ENCODE measurements around the gene OR51E1.

OR51E1 gene

DNA sequence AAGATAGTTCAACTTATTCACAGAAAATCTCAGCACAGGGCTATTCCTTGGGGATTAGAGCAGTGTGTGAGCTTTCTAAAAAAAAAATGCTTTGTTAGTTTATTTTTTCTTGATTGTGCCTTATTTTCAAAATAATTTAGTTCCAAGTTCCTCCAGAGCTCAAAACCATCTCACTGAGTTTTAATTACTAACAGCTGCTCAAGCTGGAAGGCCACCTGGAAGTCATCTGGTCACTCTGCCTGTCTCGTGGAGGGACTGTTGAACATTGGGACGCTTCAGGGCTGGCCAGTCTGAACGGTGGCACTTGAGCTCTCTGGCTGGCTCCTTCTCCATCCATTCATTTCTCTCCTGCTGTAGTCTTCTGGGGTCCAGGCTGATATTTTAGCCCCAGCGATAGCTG is 4.0 kb downstream of the OR51E1 start:
- DNase-seq (ENCODE audit: low read depth in 2 of 2, low spot score in 1 of 2) = no peak

DNA sequence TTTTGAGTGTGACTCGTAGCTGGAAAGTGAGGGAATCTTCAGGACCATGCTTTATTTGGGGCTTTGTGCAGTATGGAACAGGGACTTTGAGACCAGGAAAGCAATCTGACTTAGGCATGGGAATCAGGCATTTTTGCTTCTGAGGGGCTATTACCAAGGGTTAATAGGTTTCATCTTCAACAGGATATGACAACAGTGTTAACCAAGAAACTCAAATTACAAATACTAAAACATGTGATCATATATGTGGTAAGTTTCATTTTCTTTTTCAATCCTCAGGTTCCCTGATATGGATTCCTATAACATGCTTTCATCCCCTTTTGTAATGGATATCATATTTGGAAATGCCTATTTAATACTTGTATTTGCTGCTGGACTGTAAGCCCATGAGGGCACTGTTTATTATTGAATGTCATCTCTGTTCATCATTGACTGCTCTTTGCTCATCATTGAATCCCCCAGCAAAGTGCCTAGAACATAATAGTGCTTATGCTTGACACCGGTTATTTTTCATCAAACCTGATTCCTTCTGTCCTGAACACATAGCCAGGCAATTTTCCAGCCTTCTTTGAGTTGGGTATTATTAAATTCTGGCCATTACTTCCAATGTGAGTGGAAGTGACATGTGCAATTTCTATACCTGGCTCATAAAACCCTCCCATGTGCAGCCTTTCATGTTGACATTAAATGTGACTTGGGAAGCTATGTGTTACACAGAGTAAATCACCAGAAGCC is 11.0 kb downstream of the OR51E1 start:
- no peak for DNase-seq (ENCODE audit: low read depth in 2 of 2, low spot score in 1 of 2)

DNA sequence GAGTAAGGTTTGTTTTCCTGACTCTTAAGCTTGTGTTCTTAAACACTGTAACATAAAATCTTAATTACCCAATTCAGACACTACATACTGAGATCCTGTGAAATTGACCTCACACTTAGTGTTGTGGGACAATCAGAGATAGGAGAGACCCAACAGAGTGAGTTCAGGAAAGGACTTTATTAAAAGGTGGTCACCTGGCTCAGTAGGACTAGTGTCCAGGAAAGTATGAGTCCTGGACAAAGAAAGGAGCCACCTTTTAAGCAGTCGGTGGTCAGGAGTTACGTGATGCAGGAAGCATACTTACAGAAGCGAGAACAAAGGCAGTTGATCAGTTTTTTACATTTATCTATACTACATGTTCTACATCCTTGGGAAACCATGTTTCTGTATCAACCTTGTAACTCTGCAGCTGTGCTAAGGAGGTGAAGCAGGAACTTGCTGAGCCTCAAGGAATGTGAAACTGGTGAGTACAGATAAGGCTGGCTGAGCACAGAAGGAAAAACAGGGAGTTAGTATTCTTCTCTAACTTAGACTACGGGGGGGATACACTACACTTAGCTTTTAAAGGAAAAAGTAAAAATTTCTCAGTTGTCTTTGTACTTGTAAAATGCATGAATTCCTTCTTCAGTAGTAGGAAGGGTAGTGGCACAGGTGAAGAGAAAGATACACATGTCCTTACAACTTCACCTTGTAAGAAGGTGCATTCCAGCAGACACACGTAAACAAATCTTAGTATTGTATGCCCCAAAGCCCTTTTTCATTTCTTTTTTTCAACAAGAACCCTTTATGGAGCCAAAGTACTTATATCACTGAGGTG is 15.1 kb downstream of the OR51E1 start:
- no peak for DNase-seq (ENCODE audit: low read depth in 2 of 2, low spot score in 1 of 2)

DNA sequence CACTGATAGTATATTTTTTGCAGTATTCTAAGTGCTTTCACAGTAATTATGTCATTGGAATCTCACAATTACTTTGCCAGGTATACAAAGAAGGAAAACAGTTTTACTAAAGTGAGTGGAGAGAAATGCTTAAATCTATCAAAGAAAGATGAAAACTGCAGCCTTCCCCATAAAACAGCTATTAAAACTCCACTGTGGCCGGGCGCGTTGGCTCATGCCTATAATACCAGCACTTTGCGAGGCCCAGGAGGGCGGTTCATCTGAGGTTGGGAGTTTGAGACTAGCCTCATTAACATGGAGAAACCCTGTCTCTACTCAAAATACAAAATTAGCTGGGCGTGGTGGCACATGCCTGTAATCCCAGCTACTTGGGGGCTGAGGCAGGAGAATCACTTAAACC is 19.1 kb downstream of the OR51E1 start:
- no peak for DNase-seq (ENCODE audit: low read depth in 2 of 2, low spot score in 1 of 2)

DNA sequence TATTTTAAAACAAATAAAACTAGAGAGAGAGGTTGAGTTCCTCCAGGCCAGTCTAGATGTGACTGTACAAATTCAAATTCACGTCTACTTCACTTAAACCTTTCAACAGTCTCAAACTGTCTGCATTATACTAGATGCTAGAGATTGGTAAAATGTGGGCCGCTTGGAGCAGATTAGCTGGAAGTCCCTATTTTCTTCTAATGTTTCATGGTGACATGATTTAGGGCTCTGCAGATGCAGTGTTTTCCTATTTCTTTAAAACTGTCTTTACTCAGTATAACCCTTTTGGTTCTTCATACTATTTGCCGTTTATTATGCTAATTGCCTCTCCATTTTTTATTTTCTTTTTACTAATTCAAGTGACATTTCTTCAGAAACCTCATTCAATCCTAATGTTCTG is 20.4 kb downstream of the OR51E1 start:
- no peak for DNase-seq (ENCODE audit: low read depth in 2 of 2, low spot score in 1 of 2)

DNA sequence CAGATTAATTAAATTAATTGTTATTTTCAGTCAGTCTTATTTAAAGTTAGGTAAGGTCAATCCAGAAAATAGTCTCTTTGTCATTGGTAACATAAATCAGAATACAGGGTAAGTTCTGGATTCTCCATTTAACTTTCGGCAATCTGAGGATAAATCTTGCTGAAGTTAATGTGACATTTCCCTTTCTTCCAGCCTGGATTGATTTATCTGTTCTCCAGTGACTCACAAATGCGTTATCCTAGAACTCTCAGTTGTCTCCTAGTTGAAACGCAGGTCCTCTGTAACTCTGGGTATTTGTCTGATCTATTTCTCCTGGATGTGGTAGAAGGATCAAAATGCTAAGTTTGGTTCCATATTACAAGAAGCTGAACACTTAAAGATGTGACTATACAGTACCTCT is 21.0 kb downstream of the OR51E1 start:
- no peak for DNase-seq (ENCODE audit: low read depth in 2 of 2, low spot score in 1 of 2)

DNA sequence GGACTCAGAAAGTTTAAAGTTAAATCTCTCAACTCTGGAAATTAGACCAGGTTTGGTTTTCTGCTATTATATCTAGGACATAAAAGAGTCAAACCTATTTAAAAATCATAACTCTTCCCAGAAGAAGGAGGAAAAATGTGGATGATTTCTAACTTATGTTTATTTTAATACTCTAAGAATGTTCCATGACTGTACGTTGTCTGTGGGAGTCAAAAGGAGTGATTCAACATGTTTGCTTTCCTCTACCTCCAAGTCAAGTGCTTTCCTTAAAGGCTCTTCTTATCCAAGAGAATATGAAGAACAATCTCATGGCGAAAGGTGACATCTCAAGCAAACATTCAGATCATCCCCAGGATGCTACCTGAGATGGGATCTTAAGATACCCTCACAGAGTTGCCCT is 21.6 kb downstream of the OR51E1 start:
- no peak for DNase-seq (ENCODE audit: low read depth in 2 of 2, low spot score in 1 of 2)

DNA sequence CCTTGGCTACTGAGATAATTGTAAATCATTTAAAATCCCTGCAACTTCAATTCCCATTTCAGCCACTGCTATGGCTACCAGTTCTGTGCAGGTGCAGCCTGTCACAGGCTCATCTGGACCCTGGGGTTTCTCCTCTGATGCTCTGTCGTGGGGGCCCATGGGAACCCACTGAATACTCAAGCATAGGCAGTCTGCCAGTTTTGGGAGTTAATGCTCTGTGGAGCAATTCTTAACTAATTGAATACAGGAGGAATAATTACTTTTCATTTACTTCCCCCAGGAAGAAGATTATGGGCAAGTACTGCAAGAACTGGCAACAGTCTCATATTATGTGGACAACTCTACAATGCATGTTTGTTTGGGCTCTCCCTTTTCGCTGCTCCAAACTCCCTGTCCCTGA is 28.0 kb downstream of the OR51E1 start:
- no peak for DNase-seq (ENCODE audit: low read depth in 2 of 2, low spot score in 1 of 2)

DNA sequence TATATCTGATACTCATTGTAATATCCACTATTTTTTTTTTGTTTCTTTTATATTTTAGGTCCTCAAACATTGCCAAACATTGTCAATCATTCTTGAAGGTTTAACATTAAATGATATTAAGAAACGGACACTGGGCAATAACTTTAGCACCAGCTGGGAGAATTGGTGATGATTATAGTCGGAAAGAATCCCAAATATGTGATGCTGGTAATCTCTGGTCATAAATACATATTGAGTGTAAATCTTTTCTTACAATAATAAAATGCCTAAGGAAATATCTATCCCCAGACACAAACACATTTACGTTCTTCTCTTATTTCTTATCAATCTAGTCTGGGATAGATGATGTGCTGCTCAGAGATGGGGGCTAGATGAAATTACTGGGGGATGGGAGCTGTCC is 28.7 kb downstream of the OR51E1 start:
- no peak for DNase-seq (ENCODE audit: low read depth in 2 of 2, low spot score in 1 of 2)

DNA sequence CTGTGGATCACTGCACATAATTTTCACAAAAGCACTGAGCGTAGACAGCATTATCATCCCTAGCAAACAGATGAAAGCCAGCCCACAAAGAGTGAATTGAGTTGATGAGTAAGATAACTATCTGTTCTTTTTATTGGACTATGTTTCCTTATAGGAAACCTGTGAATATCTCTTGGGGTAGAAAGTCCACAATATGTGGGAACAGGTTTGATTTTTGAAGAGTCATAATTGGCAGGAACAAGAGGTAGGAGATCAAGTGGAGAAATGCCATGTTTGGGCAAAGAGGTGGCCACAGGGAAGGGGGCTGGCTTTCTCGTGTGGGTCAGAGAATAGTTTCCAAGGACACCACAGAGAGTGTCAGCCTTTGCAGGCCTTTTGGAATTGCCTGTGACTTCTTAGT is 30.0 kb downstream of the OR51E1 start:
- no peak for DNase-seq (ENCODE audit: low read depth in 2 of 2, low spot score in 1 of 2)

DNA sequence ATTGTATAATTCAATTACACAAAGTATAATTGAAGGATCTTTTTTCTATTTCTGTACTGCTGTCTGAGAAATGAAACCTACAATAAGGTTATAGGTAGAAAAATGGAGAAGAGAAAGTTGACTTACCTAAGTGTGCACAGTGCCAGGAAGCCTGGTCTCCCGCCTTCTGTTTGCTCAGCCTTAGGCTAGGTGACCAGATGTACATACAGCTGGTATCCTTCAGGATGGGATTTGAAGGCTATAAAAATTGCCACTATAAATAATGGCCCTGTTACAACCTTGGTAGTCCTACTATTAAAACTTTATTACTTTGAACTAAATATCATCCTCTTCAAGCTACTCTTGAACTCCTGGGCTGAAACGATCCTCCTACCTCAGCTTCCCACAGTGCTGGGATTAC is 34.2 kb downstream of the OR51E1 start:
- no peak for DNase-seq (ENCODE audit: low read depth in 2 of 2, low spot score in 1 of 2)

DNA sequence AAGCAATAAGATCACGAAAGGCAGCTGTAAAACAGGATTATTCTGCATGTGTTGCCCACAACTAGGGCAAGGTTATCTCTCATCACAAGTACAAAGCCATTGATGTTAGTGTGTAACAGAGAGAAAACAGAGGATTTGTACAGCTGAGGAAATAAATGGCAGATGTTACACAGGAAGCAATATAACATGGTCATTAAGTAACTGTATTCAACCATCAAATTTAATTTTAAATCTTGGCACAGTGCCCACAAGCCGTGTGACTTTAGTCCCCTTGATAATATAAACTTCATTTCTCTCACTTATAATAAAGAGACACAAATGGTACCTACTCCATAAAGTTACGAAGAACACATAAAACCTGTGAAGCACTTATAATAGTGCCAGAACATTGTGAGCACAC is 36.6 kb downstream of the OR51E1 start:
- no peak for DNase-seq (ENCODE audit: low read depth in 2 of 2, low spot score in 1 of 2)

DNA sequence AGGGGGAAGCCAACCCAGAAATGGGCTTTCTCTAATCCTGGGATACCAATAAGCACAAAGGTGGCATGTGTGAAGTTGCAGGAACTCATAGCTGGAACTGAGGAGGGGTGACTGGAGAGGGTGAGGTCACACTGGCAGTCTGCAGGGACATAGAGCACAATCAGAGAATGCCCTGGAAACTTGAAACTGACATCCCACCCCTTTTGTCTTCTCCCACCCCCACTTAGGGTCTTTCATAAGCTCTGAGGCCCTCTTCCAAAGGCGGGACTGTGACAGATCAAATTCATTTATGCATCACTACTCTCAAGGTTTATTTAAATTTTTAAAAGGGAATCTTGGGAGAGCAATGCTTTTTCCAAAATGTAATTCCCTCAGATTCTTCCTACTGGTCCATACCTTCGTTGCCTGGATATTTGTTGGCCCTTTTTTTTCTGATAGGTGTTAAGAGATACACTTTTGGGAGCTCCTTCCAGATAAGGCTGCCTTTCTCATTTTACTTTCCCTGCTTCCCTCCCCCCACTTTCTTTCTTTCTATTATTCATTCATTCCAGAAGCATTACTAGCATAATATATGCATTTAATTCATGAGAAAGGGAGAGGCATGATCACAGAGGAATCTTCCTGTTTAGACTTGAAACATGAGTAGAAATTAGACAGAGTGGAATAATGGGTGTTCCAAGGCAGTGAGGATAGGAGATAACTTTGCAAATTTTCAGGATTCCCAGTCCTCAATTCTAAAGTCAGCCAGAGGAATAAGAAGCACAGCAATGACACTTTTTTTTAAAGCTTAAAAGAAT is 39.0 kb downstream of the OR51E1 start:
- DNase-seq (ENCODE audit: low read depth in 2 of 2, low spot score in 1 of 2) = no peak

DNA sequence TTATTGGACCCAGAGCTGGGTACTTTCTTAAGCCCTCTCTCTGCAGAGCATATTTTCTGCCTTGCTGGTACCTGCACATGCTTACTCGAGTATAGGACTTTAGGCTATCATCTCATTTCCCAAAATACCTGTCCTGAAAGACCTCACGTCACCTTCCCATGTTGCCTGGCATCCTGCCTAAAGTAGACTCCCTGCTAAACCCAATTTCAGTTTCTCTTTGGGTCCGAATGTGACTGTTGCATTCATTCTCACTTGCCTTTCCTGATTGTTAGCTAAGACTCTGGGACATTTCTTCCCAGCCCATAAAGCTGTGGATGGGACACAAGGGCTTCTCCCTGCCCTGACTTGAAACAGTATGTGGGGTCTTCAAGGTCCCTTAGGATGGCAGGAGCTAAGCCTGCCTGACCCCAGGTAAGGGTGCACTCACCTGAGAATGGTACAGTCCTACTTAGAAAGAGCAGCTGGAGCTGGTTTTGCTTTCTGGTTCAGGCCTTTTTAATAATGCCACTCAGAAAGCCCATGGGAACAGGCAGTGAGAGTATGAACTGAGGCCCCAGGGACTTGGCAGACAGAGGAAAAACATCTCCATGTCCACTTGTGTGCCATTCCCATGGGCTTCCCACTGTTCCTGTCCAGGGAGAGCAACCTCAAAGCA is 41.0 kb downstream of the OR51E1 start:
- no peak for DNase-seq (ENCODE audit: low read depth in 2 of 2, low spot score in 1 of 2)

DNA sequence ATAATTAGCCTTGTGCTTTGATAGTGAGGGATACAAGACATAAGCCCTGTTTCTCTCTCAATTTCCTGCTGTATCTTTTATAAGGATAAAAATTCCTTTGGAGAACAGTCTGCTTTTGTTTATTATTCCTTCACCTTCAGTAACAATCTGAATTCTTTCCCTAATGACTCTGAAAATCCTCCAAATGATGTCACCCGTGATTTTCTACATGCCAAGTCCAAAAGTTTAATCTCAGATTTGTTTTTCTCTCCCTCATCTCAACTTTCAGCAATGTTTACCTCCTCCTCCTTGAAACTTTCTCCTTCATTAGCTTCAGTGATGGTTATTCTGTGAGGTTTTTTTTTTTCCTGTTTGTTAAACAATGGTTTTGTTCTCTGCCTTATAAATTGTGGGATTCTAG is 51.7 kb downstream of the OR51E1 start:
- no peak for DNase-seq (ENCODE audit: low read depth in 2 of 2, low spot score in 1 of 2)

DNA sequence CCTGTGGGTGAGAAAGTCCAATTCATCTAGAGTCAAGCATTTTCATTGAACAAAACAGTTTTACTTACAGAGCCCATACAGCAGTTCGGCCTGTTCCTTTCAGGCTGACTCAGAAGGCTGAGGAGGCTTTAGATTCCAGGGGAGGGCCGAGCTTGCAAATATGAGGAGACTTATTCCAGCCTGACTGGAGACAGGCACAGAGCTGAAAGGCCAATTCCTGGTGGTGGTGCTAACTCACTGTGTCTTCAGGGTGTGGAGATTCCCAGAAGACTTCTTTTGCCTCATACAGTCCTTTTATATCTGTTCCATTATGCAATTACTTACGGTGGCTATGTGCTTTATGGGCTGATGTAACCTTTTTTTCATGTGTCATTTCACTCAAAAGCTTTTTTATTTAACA is 53.8 kb downstream of the OR51E1 start, which contains the start of gene OR51E2:
Gene OR51E2 (minus strand): TSS at position 269 of the 400 bp plus-strand sequence. CDS start 15,142 bp downstream, outside the sequence.
- DNase-seq (ENCODE audit: low read depth in 2 of 2, low spot score in 1 of 2) = no peak

DNA sequence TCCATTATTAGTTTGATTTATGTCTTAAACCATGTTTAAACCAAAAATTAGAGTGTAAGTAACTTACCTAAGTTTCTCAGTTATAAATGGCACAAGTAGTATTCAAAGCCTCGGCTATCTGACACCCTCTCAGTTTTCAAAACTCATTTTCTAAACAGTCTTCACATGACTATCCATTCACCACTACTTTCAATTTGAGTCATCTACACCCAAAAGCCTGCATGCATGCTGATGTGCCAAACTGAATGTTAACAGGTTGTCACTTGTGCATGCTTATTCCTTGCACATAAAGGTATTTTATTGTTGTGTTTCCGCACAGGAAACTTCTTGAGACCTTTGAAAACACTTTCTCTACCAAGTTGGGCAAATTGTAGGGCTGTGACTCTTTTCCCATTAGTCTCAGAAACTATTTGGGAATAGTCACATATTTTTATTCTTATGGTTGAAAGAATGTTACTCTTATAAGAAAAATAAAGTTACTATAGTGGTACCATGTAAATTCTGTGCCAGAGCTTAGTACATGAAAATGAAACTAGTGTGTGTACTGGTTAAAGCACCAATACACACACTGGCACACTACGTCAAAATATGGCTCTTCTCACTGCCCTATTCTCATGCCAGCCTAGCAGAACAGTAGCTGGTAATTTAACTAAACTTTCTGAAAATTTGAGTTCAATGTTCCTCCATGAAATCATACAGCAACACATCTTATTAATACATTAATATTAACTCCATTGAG is 56.1 kb downstream of the OR51E1 start:
- DNase-seq (ENCODE audit: low read depth in 2 of 2, low spot score in 1 of 2) = no peak

DNA sequence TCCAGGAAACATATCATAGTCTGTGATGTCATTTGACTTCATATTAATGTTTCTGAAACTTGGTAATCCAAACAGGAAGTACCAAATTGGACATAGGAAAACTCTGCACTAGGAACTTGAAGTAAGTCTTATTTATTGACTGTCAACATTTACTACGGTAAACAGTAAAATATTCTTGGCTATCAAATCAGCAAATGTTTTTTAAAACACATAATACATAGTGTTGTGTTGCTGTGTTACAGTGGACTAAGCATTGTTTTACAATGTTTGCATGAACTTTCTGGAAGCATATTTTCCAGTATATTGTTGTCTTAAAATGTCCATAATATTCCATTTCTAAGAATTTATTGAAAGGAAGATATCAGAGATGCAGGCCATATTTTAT is 56.6 kb downstream of the OR51E1 start:
- no peak for DNase-seq (ENCODE audit: low read depth in 2 of 2, low spot score in 1 of 2)

DNA sequence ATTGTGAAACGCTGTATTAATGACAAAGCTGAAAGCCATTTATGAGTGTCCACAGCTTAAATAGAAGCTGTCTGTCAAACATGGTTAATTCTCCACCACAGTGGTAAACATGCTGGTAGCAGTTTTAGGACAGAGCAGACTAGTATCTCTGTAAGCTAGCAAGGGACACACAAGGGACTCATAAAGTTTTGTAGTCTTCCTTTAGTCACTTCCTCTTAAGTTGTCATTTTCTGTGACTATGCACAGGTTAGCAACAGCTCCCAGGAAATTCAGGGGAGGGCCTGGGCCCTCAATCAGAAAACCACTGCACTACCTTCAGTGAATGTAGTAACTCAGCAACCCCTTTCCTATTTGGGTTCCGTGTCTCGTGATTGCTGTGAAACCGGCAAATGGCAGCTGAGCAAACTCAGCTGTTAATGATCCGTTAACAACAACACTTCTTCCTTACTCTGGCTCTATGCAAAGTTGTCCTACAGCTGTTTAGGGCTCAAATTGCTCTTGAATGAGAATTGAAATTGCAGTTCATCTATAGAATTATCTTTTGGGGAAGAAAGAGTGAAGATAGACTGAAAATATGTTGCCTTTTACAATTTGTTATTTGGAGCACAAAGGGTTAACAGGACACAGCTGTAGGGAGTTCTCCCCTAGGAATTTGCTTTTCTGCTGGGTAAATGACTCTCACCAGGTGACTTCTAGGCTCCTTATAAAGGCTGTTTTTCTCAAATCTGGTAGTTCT is 60.4 kb downstream of the OR51E1 start, which contains the start of gene MMP26:
Gene MMP26 (plus strand): TSS at position 731 of the 736 bp plus-strand sequence.
- no peak for DNase-seq (ENCODE audit: low read depth in 2 of 2, low spot score in 1 of 2)

DNA sequence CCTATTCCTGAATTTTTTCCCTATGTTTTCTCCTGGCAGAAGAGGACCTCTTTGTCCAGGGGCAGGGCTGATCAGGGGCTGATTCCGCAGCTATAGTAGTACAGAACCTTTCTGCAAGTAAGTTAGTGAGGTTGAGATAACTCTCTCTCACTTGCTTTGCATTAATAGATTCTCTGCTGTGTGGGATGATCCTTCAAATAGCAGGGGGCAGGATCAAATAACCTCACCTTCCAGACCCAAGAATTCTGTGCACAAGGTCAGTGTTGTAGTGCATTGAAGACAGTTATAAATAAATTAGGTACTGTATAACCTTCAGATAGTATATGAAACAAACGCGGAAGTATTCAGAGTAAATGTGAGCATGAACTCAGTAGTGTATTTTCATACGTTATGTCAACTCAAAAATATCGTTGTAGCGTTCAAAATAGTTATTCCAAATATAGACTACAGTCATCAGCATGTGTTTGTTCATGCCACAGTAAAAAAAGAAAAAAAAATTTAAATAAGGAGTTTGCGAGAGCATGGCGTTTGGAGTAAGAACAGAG is 61.1 kb downstream of the OR51E1 start:
- no peak for DNase-seq (ENCODE audit: low read depth in 2 of 2, low spot score in 1 of 2)
